HFFc6 (cell line): ENCODE data around the gene PHYKPL. TPM values are rescaled to one million over a fixed set of nuclear protein-coding genes. Genes with fewer than 3 reads are reported as not detected.

ENCODE experiments used
- DNase-seq: peaks from one replicate; pipeline ENCODE4 v3.0.0-alpha.2; 2018
- H3K27ac Mint-ChIP-seq: 2 replicates; pipeline ENCODE4 v1.8.0; 2020; ENCODE audit warnings: mild to moderate bottlenecking, mixed read lengths
- H3K27me3 Mint-ChIP-seq: 2 replicates; pipeline ENCODE4 v1.8.0; 2021; ENCODE audit warnings: mild to moderate bottlenecking, moderate library complexity, mixed read lengths; ENCODE audit not compliant: insufficient read depth
- H3K36me3 Mint-ChIP-seq: 2 replicates; pipeline ENCODE4 v1.8.0; 2021; ENCODE audit warnings: low read depth, mixed read lengths
- H3K4me1 Mint-ChIP-seq: 2 replicates; pipeline ENCODE4 v1.8.0; 2020; ENCODE audit warnings: low read depth, mixed read lengths
- H3K4me3 Mint-ChIP-seq: 2 replicates; pipeline ENCODE4 v1.8.0; 2020; ENCODE audit warnings: mild to moderate bottlenecking, moderate library complexity, mixed read lengths
- H3K9me3 Mint-ChIP-seq: 2 replicates; pipeline ENCODE4 v1.8.0; 2020; ENCODE audit warnings: mild to moderate bottlenecking, mixed read lengths
- CTCF ChIP-seq: fragments of 200-600 bp; sonication (generic); IDR thresholded peaks from 2 replicates; pipeline ENCODE4 v1.5.0; 2021; ENCODE audit warnings: antibody characterized with exemption, mild to moderate bottlenecking
- total RNA-seq, 6 experiments: library from RNA; stranded (reverse); fragmentation: NEBNext Ultra II Directional; extraction: Animal tissue kit (Norgen Biotek cat#: 25700); gene quantifications; 2 replicates in 1 of 6; 3 replicates in 5 of 6; pipeline ENCODE4 v1.2.3, GENCODE V29; 2021

Gene PHYKPL
- total RNA-seq, 6 experiments from 2014 or later = 18.7 to 25.6 (median 23.9) TPM

GRCh38 chr5:178193251-178193809 is 39.3 kb downstream of the PHYKPL start:
- no peak for DNase-seq
- peaks cover 4% of the 10 kb centered on the region; the same call in 1 of the 2 replicates for H3K9me3 Mint-ChIP-seq
- H3K4me3 Mint-ChIP-seq = no peak overlapping the region
- peaks cover 35% of the 10 kb centered on the region for H3K27me3 Mint-ChIP-seq
- peaks cover 8% of the 10 kb centered on the region; the same call in 1 of the 2 replicates for H3K4me1 Mint-ChIP-seq
- H3K36me3 Mint-ChIP-seq = no peaks in the 10 kb centered on the region
- TF ChIP-seq CTCF = no peak
- H3K27ac Mint-ChIP-seq = no peak overlapping the region

- H3K36me3 Mint-ChIP-seq = no peaks in the 10 kb centered on the region
- H3K4me1 Mint-ChIP-seq = peaks cover 8% of the 10 kb centered on the region; the same call in 1 of the 2 replicates
- no peak overlapping the region for H3K4me3 Mint-ChIP-seq
- H3K27me3 Mint-ChIP-seq = peaks cover 32% of the 10 kb centered on the region
- peaks cover 4% of the 10 kb centered on the region; the same call in 1 of the 2 replicates for H3K9me3 Mint-ChIP-seq
- TF ChIP-seq CTCF = no peak
- no peak for DNase-seq
- no peak overlapping the region for H3K27ac Mint-ChIP-seq
Observed at GRCh38 chr5:178192787-178193186, 39.8 kb downstream of the PHYKPL start.

- TF ChIP-seq CTCF = no peak
- H3K27ac Mint-ChIP-seq = no peak overlapping the region
- no peak overlapping the region for H3K4me3 Mint-ChIP-seq
- H3K4me1 Mint-ChIP-seq = peaks cover 8% of the 10 kb centered on the region; the same call in 1 of the 2 replicates
- H3K36me3 Mint-ChIP-seq = no peaks in the 10 kb centered on the region
- no peak for DNase-seq
- peaks cover 32% of the 10 kb centered on the region for H3K27me3 Mint-ChIP-seq
- H3K9me3 Mint-ChIP-seq = peaks cover 4% of the 10 kb centered on the region; the same call in 1 of the 2 replicates
Observed at GRCh38 chr5:178192244-178192643, 40.4 kb downstream of the PHYKPL start.

GRCh38 chr5:178191661-178192060 is 40.9 kb downstream of the PHYKPL start:
- no peak overlapping the region for H3K27ac Mint-ChIP-seq
- no peak for DNase-seq

GRCh38 chr5:178189433-178189832 is 43.2 kb downstream of the PHYKPL start:
- Mint-ChIP-seq H3K27me3 (peaks cover 18% of the 10 kb centered on the region), H3K9me3 (peaks cover 4% of the 10 kb centered on the region; the same call in 1 of the 2 replicates)
- TF ChIP-seq CTCF = no peak

More at GRCh38 chr5:178191661-178192060, 40.9 kb downstream of the PHYKPL start:
- Mint-ChIP-seq H3K36me3 (no peaks in the 10 kb centered on the region), H3K4me3 (no peak overlapping the region), H3K27me3 (peaks cover 31% of the 10 kb centered on the region), H3K9me3 (peaks cover 4% of the 10 kb centered on the region; the same call in 1 of the 2 replicates), H3K4me1 (peaks cover 10% of the 10 kb centered on the region)
- no peak for TF ChIP-seq CTCF

More at GRCh38 chr5:178189433-178189832, 43.2 kb downstream of the PHYKPL start:
- DNase-seq = no peak
- H3K36me3 Mint-ChIP-seq = no peaks in the 10 kb centered on the region
- peaks cover 17% of the 10 kb centered on the region for H3K4me1 Mint-ChIP-seq
- no peak overlapping the region for H3K27ac Mint-ChIP-seq
- no peak overlapping the region for H3K4me3 Mint-ChIP-seq
